MM.1S (cell line): ENCODE results near the gene RASA4B.
"Not testable (repeated sequence)": the region's sequence is repeated elsewhere in the genome, so short reads cannot be mapped to it uniquely, and the experiment has no call there.

ENCODE experiments used
- DNase-seq: peaks from one replicate; pipeline ENCODE4 v3.0.0-alpha.2; 2015
- H2AFZ ChIP-seq: fragments of 300-600 bp; sonication (generic); 2 replicates; pipeline ENCODE4 v1.6.0; 2016; ENCODE audit warnings: antibody characterized with exemption, low read length
- H3F3A ChIP-seq: fragments of 300-600 bp; sonication (generic); 2 replicates; pipeline ENCODE4 v1.6.1; 2016; ENCODE audit warnings: mild to moderate bottlenecking, antibody characterized with exemption, low read length, moderate library complexity, mixed read lengths; ENCODE audit not compliant: insufficient read depth
- H3K27ac ChIP-seq: fragments of 300-600 bp; sonication (generic); 2 replicates; pipeline ENCODE4 v1.5.1; 2016; ENCODE audit warnings: mild to moderate bottlenecking, low read length
- H3K27me3 ChIP-seq: fragments of 300-600 bp; sonication (generic); replicated peaks from 2 replicates; pipeline ENCODE4 v1.6.0; 2016; ENCODE audit warnings: low read length; ENCODE audit not compliant: insufficient read depth
- H3K36me3 ChIP-seq: fragments of 300-600 bp; sonication (generic); replicated peaks from 2 replicates; pipeline ENCODE4 v1.6.1; 2016; ENCODE audit warnings: mild to moderate bottlenecking, low read length, mixed read lengths; ENCODE audit not compliant: insufficient read depth
- H3K4me1 ChIP-seq: fragments of 300-600 bp; sonication (generic); 2 replicates; pipeline ENCODE4 v1.6.1; 2016; ENCODE audit warnings: low read length, mixed read lengths
- H3K4me2 ChIP-seq: fragments of 300-600 bp; sonication (generic); 2 replicates; pipeline ENCODE4 v1.6.0; 2016; ENCODE audit warnings: low read depth, low read length
- H3K4me3 ChIP-seq: fragments of 300-600 bp; sonication (generic); 2 replicates; pipeline ENCODE4 v1.5.1; 2016; ENCODE audit warnings: low read length, mixed read lengths
- H3K79me2 ChIP-seq: fragments of 300-600 bp; sonication (generic); 2 replicates; pipeline ENCODE4 v1.6.1; 2016; ENCODE audit warnings: mixed run types, low read length, mixed read lengths
- H3K9ac ChIP-seq: fragments of 300-600 bp; sonication (generic); 2 replicates; pipeline ENCODE4 v1.6.1; 2016; ENCODE audit warnings: low read length, mixed read lengths
- H3K9me2 ChIP-seq: fragments of 300-600 bp; sonication (generic); replicated peaks from 2 replicates; pipeline ENCODE4 v1.6.1; 2016; ENCODE audit warnings: mild to moderate bottlenecking, low read length, mixed read lengths; ENCODE audit not compliant: insufficient read depth
- H3K9me3 ChIP-seq: fragments of 300-600 bp; sonication (generic); replicated peaks from 2 replicates; pipeline ENCODE4 v1.6.1; 2016; ENCODE audit warnings: mild to moderate bottlenecking, low read length, mixed read lengths; ENCODE audit not compliant: insufficient read depth
- H4K20me1 ChIP-seq: fragments of 300-600 bp; sonication (generic); 2 replicates; pipeline ENCODE4 v1.6.1; 2016; ENCODE audit warnings: mild to moderate bottlenecking, low read length, moderate library complexity, mixed read lengths; ENCODE audit not compliant: insufficient read depth
- EZH2 ChIP-seq: fragments of 300-600 bp; sonication (generic); optimal IDR thresholded peaks from 2 replicates; pipeline ENCODE3; 2017; ENCODE audit warnings: low read depth, mild to moderate bottlenecking, antibody characterized with exemption, low read length, mixed read lengths
- EZH2phosphoT487 ChIP-seq: fragments of 300-600 bp; sonication (generic); IDR thresholded peaks from 2 replicates; pipeline ENCODE4 v1.6.1; 2018; ENCODE audit warnings: antibody characterized with exemption, low read length
- TF ChIP-seq, protein P1 (sequence below): fragments of 300-600 bp; sonication (generic); IDR thresholded peaks from 2 replicates; pipeline ENCODE4 v1.5.1; 2016; ENCODE audit warnings: antibody characterized with exemption, low read length, mixed read lengths

The RASA4B gene

GRCh38 chr7:102478314-102479208 lies 39.0 kb downstream of the RASA4B start, which contains the start of gene POLR2J:
POLR2J (minus strand) TSS chr7:102478922; CDS start chr7:102478860, 62 bp downstream.
- not testable (repeated sequence) for H3K9me3 ChIP-seq, H3K4me1 ChIP-seq, H3K9me2 ChIP-seq, H3K27ac ChIP-seq, H3F3A ChIP-seq, H3K79me2 ChIP-seq, H3K27me3 ChIP-seq, H3K4me2 ChIP-seq, H3K4me3 ChIP-seq, H2AFZ ChIP-seq, H3K9ac ChIP-seq, H3K36me3 ChIP-seq, H4K20me1 ChIP-seq
- TF ChIP-seq, protein P1, sequence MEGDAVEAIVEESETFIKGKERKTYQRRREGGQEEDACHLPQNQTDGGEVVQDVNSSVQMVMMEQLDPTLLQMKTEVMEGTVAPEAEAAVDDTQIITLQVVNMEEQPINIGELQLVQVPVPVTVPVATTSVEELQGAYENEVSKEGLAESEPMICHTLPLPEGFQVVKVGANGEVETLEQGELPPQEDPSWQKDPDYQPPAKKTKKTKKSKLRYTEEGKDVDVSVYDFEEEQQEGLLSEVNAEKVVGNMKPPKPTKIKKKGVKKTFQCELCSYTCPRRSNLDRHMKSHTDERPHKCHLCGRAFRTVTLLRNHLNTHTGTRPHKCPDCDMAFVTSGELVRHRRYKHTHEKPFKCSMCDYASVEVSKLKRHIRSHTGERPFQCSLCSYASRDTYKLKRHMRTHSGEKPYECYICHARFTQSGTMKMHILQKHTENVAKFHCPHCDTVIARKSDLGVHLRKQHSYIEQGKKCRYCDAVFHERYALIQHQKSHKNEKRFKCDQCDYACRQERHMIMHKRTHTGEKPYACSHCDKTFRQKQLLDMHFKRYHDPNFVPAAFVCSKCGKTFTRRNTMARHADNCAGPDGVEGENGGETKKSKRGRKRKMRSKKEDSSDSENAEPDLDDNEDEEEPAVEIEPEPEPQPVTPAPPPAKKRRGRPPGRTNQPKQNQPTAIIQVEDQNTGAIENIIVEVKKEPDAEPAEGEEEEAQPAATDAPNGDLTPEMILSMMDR = peak; percentile 7; the same call in 1 of the 2 replicates
- DNase-seq = peak; percentile 86

GRCh38 chr7:102474736-102475435 lies 42.7 kb downstream of the RASA4B start:
- H3K9me2 ChIP-seq, H3K9ac ChIP-seq, H2AFZ ChIP-seq, H3K9me3 ChIP-seq, H3K4me3 ChIP-seq, H3K4me1 ChIP-seq, H3K36me3 ChIP-seq, H3K27ac ChIP-seq, H3F3A ChIP-seq, H3K27me3 ChIP-seq, H4K20me1 ChIP-seq, DNase-seq, H3K4me2 ChIP-seq: not testable (repeated sequence)
- H3K79me2 ChIP-seq = peaks cover 21% of the 10 kb centered on the region

- not testable (repeated sequence) for H3K4me2 ChIP-seq, DNase-seq, H3K9me3 ChIP-seq, H2AFZ ChIP-seq, H3K4me3 ChIP-seq, H3K27ac ChIP-seq, H4K20me1 ChIP-seq, H3K9me2 ChIP-seq, H3K9ac ChIP-seq, H3K4me1 ChIP-seq, H3F3A ChIP-seq, H3K36me3 ChIP-seq, H3K27me3 ChIP-seq
- peaks cover 25% of the 10 kb centered on the region for H3K79me2 ChIP-seq
Measured at GRCh38 chr7:102474116-102474515, 43.5 kb downstream of the RASA4B start.

DNA sequence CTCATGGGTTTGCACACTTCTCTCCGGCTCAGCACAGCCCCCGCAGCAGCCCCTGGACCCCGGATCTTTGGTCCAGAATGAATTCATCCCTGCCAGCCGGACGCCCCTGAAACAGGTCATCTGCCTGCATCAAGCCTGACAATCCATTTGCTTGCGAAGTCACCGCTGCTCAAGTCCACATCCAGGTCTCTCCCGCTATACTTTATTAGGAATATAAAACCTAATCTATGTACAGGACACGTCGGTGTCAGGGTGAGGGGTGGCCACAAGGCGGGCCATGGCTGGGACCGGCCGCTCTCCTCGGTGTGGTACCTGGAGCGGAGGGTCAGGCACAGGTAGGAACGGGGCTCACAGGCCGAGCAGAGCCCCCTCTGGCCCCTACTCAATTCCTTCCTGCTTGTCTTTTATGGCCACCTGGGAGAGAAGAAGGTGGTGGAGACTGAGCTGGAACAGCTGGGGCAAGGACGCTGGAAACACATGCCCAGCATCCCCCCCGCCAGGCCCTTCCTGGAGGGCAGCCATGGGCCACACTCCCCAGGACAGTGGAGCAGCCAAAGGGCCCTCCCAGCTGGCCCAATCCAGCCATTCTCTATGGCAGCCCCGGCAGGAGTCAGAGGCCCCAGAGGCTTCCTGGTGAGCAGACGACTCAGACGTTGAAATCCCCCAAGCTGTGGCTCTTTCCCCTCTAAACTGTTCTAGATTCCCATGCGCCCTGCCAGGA lies 44.1 kb downstream of the RASA4B start:
- Histone ChIP-seq H3K79me2 (peaks cover 32% of the 10 kb centered on the region), H3K27ac (no peak overlapping the region), H4K20me1 (no peaks in the 10 kb centered on the region), H3K4me1 (no peaks in the 10 kb centered on the region), H3K4me2 (no peak overlapping the region), H3K4me3 (no peak overlapping the region), H3K9me3 (no peaks in the 10 kb centered on the region), H3F3A (no peaks in the 10 kb centered on the region), H2AFZ (no peak overlapping the region), H3K27me3 (no peaks in the 10 kb centered on the region), H3K9me2 (no peaks in the 10 kb centered on the region), H3K9ac (no peak overlapping the region), H3K36me3 (no peaks in the 10 kb centered on the region; the same call in 1 of the 2 replicates)
- TF ChIP-seq EZH2 = no peak
- no peak for TF ChIP-seq EZH2phosphoT487
- TF ChIP-seq, protein P1 = no peak
- peak; percentile 4 for DNase-seq
